Loucy (cell line): Measurements from ENCODE around the gene CRYM.

Experiments
- H2AFZ ChIP-seq: fragments of 200-600 bp; sonication (generic); 2 replicates; pipeline ENCODE4 v1.6.0; 2016; ENCODE audit warnings: antibody characterized with exemption, mild to moderate bottlenecking, low read length, moderate library complexity
- H3F3A ChIP-seq: fragments of 200-600 bp; 2 replicates; pipeline ENCODE4 v1.6.0; 2016; ENCODE audit warnings: antibody characterized with exemption, low read depth, mild to moderate bottlenecking
- H3K27me3 ChIP-seq: fragments of 200-600 bp; sonication (generic); 2 replicates; pipeline ENCODE4 v1.6.1; 2014; ENCODE audit warnings: low read length, mild to moderate bottlenecking; ENCODE audit not compliant: insufficient read depth, poor library complexity, severe bottlenecking
- H3K36me3 ChIP-seq: fragments of 200-600 bp; sonication (generic); 2 replicates; pipeline ENCODE4 v1.6.1; 2016; ENCODE audit warnings: low read length; ENCODE audit not compliant: insufficient read depth
- H3K4me1 ChIP-seq: fragments of 200-600 bp; sonication (generic); 2 replicates; pipeline ENCODE4 v1.5.1; 2014; ENCODE audit warnings: low read length, mild to moderate bottlenecking; ENCODE audit not compliant: insufficient read depth, poor library complexity, severe bottlenecking
- H3K4me2 ChIP-seq: fragments of 200-600 bp; sonication (generic); 2 replicates; pipeline ENCODE4 v1.6.0; 2014; ENCODE audit warnings: antibody characterized with exemption, low read length, low read depth, mild to moderate bottlenecking; ENCODE audit not compliant: poor library complexity, severe bottlenecking
- H3K4me3 ChIP-seq: fragments of 200-600 bp; sonication (generic); 2 replicates; pipeline ENCODE4 v1.5.1; 2014; ENCODE audit warnings: low read length, mild to moderate bottlenecking, mixed read lengths; ENCODE audit not compliant: poor library complexity, severe bottlenecking
- H3K79me2 ChIP-seq: fragments of 200-600 bp; sonication (generic); 2 replicates; pipeline ENCODE4 v1.6.1; 2014; ENCODE audit warnings: low read length; ENCODE audit not compliant: insufficient read depth
- H3K9ac ChIP-seq: fragments of 200-600 bp; sonication (generic); 2 replicates; pipeline ENCODE4 v1.6.0; 2014; ENCODE audit warnings: mild to moderate bottlenecking, low read depth, low read length, moderate library complexity; ENCODE audit not compliant: poor library complexity, severe bottlenecking
- H3K9me2 ChIP-seq: fragments of 200-600 bp; sonication (generic); replicated peaks from 2 replicates; pipeline ENCODE4 v1.6.1; 2016; ENCODE audit warnings: low read depth, low read length, mixed read lengths
- H3K9me3 ChIP-seq: fragments of 200-600 bp; sonication (generic); 2 replicates; pipeline ENCODE4 v1.6.1; 2014; ENCODE audit warnings: mild to moderate bottlenecking, antibody characterized with exemption, low read length, low read depth; ENCODE audit not compliant: insufficient read depth
- H4K20me1 ChIP-seq: fragments of 200-600 bp; sonication (generic); 2 replicates; pipeline ENCODE4 v1.6.0; 2014; ENCODE audit warnings: antibody characterized with exemption, low read length, mild to moderate bottlenecking; ENCODE audit not compliant: insufficient read depth, poor library complexity, severe bottlenecking
- CTCF ChIP-seq: fragments of 200-600 bp; sonication (generic); conservative IDR thresholded peaks from 2 replicates; pipeline ENCODE4 v1.5.1; 2014; ENCODE audit warnings: mild to moderate bottlenecking, antibody characterized with exemption, low read length
- EZH2phosphoT487 ChIP-seq: fragments of 200-600 bp; IDR thresholded peaks from 2 replicates; pipeline ENCODE4 v1.6.1; 2018; ENCODE audit warnings: antibody characterized with exemption, mild to moderate bottlenecking, moderate library complexity, borderline replicate concordance

The CRYM gene

GRCh38 chr16:21214086-21214485 is 64.0 kb downstream of the CRYM start:
- Histone ChIP-seq H3K36me3 (no peaks in the 10 kb centered on the region), H3K4me2 (no peak overlapping the region), H2AFZ (no peak overlapping the region), H3K9me2 (no peaks in the 10 kb centered on the region), H3K9me3 (no peaks in the 10 kb centered on the region), H4K20me1 (no peaks in the 10 kb centered on the region), H3F3A (no peaks in the 10 kb centered on the region), H3K9ac (no peak overlapping the region), H3K79me2 (no peaks in the 10 kb centered on the region), H3K27me3 (no peaks in the 10 kb centered on the region), H3K4me3 (no peak overlapping the region), H3K4me1 (no peaks in the 10 kb centered on the region)
- TF ChIP-seq CTCF = no peak
- TF ChIP-seq EZH2phosphoT487 = no peak

GRCh38 chr16:21211486-21211885 is 66.6 kb downstream of the CRYM start, which contains the start of gene ZP2:
ZP2 (minus strand) TSS chr16:21211574; CDS start chr16:21211547, 27 bp downstream.
- Histone ChIP-seq H4K20me1 (no peaks in the 10 kb centered on the region), H3K4me3 (no peak within 1 kb of the TSS), H3K27me3 (no peaks in the 10 kb centered on the region), H3F3A (no peaks in the 10 kb centered on the region), H3K36me3 (no peaks in the 10 kb centered on the region), H3K9ac (no peak within 1 kb of the TSS), H3K4me2 (no peak within 1 kb of the TSS), H2AFZ (no peak within 1 kb of the TSS), H3K4me1 (no peaks in the 10 kb centered on the region), H3K9me3 (no peaks in the 10 kb centered on the region), H3K9me2 (no peaks in the 10 kb centered on the region), H3K79me2 (no peaks in the 10 kb centered on the region)
- TF ChIP-seq EZH2phosphoT487 (no peak), CTCF (no peak)
